ENCODE data around the gene WNK3.

WNK3 gene

GRCh38 chrX:54173791-54174190 lies 184.1 kb downstream of the WNK3 start:
- Histone ChIP-seq H3K79me2 (ENCODE audit: insufficient read depth, low read length) (peaks cover 8% of the 10 kb centered on the region), H3K36me3 (ENCODE audit: insufficient read depth, low read length) (peaks cover 50% of the 10 kb centered on the region), H3K4me2 (ENCODE audit: low read length) (no peak overlapping the region), H3K9me3 (ENCODE audit: low read length) (no peaks in the 10 kb centered on the region), H3K27ac (ENCODE audit: low read depth, low read length, poor library complexity, severe bottlenecking) (no peak overlapping the region), H3K4me3 (ENCODE audit: low read depth, low read length, poor library complexity, severe bottlenecking) (no peak overlapping the region), H3K9me2 (ENCODE audit: low read depth, low read length) (no peaks in the 10 kb centered on the region), H3K4me1 (ENCODE audit: insufficient read depth, low read length, severe bottlenecking) (no peaks in the 10 kb centered on the region), H3K27me3 (ENCODE audit: insufficient read depth, low read length) (no peaks in the 10 kb centered on the region), H3K9ac (ENCODE audit: low read length) (no peak overlapping the region), H3F3A (ENCODE audit: insufficient read depth, low read length) (no peaks in the 10 kb centered on the region), H4K20me1 (ENCODE audit: insufficient read depth, low read length) (no peaks in the 10 kb centered on the region), H2AFZ (ENCODE audit: low read length) (no peak overlapping the region)
- TF ChIP-seq EZH2 (IDR thresholded peaks at IDR 0.05; ENCODE audit: borderline replicate concordance, low read length) (no peak), CTCF (IDR thresholded peaks at IDR 0.05; ENCODE audit: low read length) (no peak)

- Histone ChIP-seq H2AFZ (ENCODE audit: low read length) (no peak overlapping the region), H3K36me3 (ENCODE audit: insufficient read depth, low read length) (peaks cover 44% of the 10 kb centered on the region), H3K9me2 (ENCODE audit: low read depth, low read length) (no peaks in the 10 kb centered on the region), H4K20me1 (ENCODE audit: insufficient read depth, low read length) (no peaks in the 10 kb centered on the region), H3K4me1 (ENCODE audit: insufficient read depth, low read length, severe bottlenecking) (no peaks in the 10 kb centered on the region), H3K27me3 (ENCODE audit: insufficient read depth, low read length) (no peaks in the 10 kb centered on the region), H3K4me3 (ENCODE audit: low read depth, low read length, poor library complexity, severe bottlenecking) (no peak overlapping the region), H3K27ac (ENCODE audit: low read depth, low read length, poor library complexity, severe bottlenecking) (no peak overlapping the region), H3K9me3 (ENCODE audit: low read length) (no peaks in the 10 kb centered on the region), H3K79me2 (ENCODE audit: insufficient read depth, low read length) (no peaks in the 10 kb centered on the region; the same call in 1 of the 2 replicates), H3F3A (ENCODE audit: insufficient read depth, low read length) (no peaks in the 10 kb centered on the region), H3K4me2 (ENCODE audit: low read length) (no peak overlapping the region), H3K9ac (ENCODE audit: low read length) (no peak overlapping the region)
- TF ChIP-seq EZH2 (IDR thresholded peaks at IDR 0.05; ENCODE audit: borderline replicate concordance, low read length), result no peak
- TF ChIP-seq CTCF (IDR thresholded peaks at IDR 0.05; ENCODE audit: low read length), result no peak
These were observed 185.4 kb downstream of the WNK3 start for GRCh38 chrX:54172455-54172854.

- H2AFZ ChIP-seq (ENCODE audit: low read length), result no peak overlapping the region
- no peaks in the 10 kb centered on the region for H3K4me1 ChIP-seq (ENCODE audit: insufficient read depth, low read length, severe bottlenecking)
- no peaks in the 10 kb centered on the region for H3K27me3 ChIP-seq (ENCODE audit: insufficient read depth, low read length)
- peaks cover 36% of the 10 kb centered on the region for H3K36me3 ChIP-seq (ENCODE audit: insufficient read depth, low read length)
- no peak overlapping the region for H3K4me3 ChIP-seq (ENCODE audit: low read depth, low read length, poor library complexity, severe bottlenecking)
- TF ChIP-seq EZH2 (IDR thresholded peaks at IDR 0.05; ENCODE audit: borderline replicate concordance, low read length), result no peak
- no peak for TF ChIP-seq CTCF (IDR thresholded peaks at IDR 0.05; ENCODE audit: low read length)
- no peak overlapping the region for H3K4me2 ChIP-seq (ENCODE audit: low read length)
- H3K9ac ChIP-seq (ENCODE audit: low read length), result no peak overlapping the region
- no peak overlapping the region for H3K27ac ChIP-seq (ENCODE audit: low read depth, low read length, poor library complexity, severe bottlenecking)
- H4K20me1 ChIP-seq (ENCODE audit: insufficient read depth, low read length), result no peaks in the 10 kb centered on the region
- no peaks in the 10 kb centered on the region for H3K9me3 ChIP-seq (ENCODE audit: low read length)
- no peaks in the 10 kb centered on the region for H3K9me2 ChIP-seq (ENCODE audit: low read depth, low read length)
- no peaks in the 10 kb centered on the region for H3F3A ChIP-seq (ENCODE audit: insufficient read depth, low read length)
- no peaks in the 10 kb centered on the region; the same call in 1 of the 2 replicates for H3K79me2 ChIP-seq (ENCODE audit: insufficient read depth, low read length)
These were observed 186.2 kb downstream of the WNK3 start for GRCh38 chrX:54171527-54172250.

Data from OCI-LY1 (cell line).